Neural cell (in vitro differentiated cells): ENCODE results near the gene NKX2-3. TPM values are rescaled to one million over a fixed set of nuclear protein-coding genes. Genes with fewer than 3 reads are reported as not detected.

ENCODE experiments used
- H2AFZ ChIP-seq: fragments of 200-600, 300-800 bp; sonication (generic), shearing (Covaris generic); 2 replicates; pipeline ENCODE4 v1.6.0; 2014; ENCODE audit warnings: low read depth, mild to moderate bottlenecking, antibody characterized with exemption, low read length, moderate library complexity
- H3F3A ChIP-seq: fragments of 200-600 bp; shearing (Covaris generic); 2 replicates; pipeline ENCODE4 v1.6.1; 2016; ENCODE audit warnings: mild to moderate bottlenecking, moderate library complexity, mixed read lengths, antibody characterized with exemption, low read length; ENCODE audit not compliant: insufficient read depth, poor library complexity, severe bottlenecking
- H3K27ac ChIP-seq: fragments of 200-600, 300-800 bp; sonication (generic), shearing (Covaris generic); 2 replicates; pipeline ENCODE4 v1.5.1; 2014; ENCODE audit warnings: mild to moderate bottlenecking, low read length, moderate library complexity
- H3K27me3 ChIP-seq: fragments of 300-800, 200-600 bp; sonication (generic), shearing (Covaris generic); 2 replicates; pipeline ENCODE4 v1.6.0; 2014; ENCODE audit warnings: mild to moderate bottlenecking, low read depth, low read length, moderate library complexity; ENCODE audit not compliant: insufficient read depth
- H3K36me3 ChIP-seq: fragments of 300-800, 200-600 bp; sonication (generic), shearing (Covaris generic); 2 replicates; pipeline ENCODE4 v1.5.1; 2014; ENCODE audit warnings: mild to moderate bottlenecking, antibody characterized with exemption, low read length, moderate library complexity; ENCODE audit not compliant: insufficient read depth
- H3K4me2 ChIP-seq: fragments of 300-800, 200-600 bp; sonication (generic), shearing (Covaris generic); 2 replicates; pipeline ENCODE4 v1.6.0; 2014; ENCODE audit warnings: mild to moderate bottlenecking, low read length
- H3K4me3 ChIP-seq: fragments of 300-800, 200-600 bp; sonication (generic), shearing (Covaris generic); 2 replicates; pipeline ENCODE4 v1.5.1; 2014; ENCODE audit warnings: mild to moderate bottlenecking, low read length, moderate library complexity
- H3K79me2 ChIP-seq: fragments of 200-600 bp; shearing (Covaris generic); replicated peaks from 2 replicates; pipeline ENCODE4 v1.6.0; 2014; ENCODE audit warnings: mild to moderate bottlenecking, low read length, moderate library complexity; ENCODE audit not compliant: insufficient read depth
- H3K9ac ChIP-seq: fragments of 300-800, 200-600 bp; sonication (generic), shearing (Covaris generic); 2 replicates; pipeline ENCODE4 v1.6.1; 2016; ENCODE audit warnings: mild to moderate bottlenecking, low read length, mixed read lengths
- H3K9me2 ChIP-seq: fragments of 200-600 bp; shearing (Covaris generic); 2 replicates; pipeline ENCODE4 v1.6.1; 2016; ENCODE audit warnings: mild to moderate bottlenecking, low read length, mixed read lengths; ENCODE audit not compliant: insufficient read depth
- H3K9me3 ChIP-seq: fragments of 200-600, 300-800 bp; sonication (generic), shearing (Covaris generic); 2 replicates; pipeline ENCODE4 v1.6.1; 2016; ENCODE audit warnings: mild to moderate bottlenecking, mixed run types, low read length, moderate library complexity, mixed read lengths
- H4K20me1 ChIP-seq: fragments of 200-600 bp; shearing (Covaris generic); 2 replicates; pipeline ENCODE4 v1.6.1; 2016; ENCODE audit warnings: mild to moderate bottlenecking, mixed run types; ENCODE audit not compliant: insufficient read depth
- CTCF ChIP-seq: fragments of 450-650 bp; IDR thresholded peaks from 2 replicates; pipeline ENCODE4 v1.5.1; 2014; ENCODE audit warnings: antibody characterized with exemption, mild to moderate bottlenecking, moderate library complexity; ENCODE audit not compliant: poor library complexity, severe bottlenecking
- EP300 ChIP-seq: fragments of 450-650 bp; conservative IDR thresholded peaks from 2 replicates; pipeline ENCODE4 v1.6.1; 2014; ENCODE audit warnings: antibody characterized with exemption, mild to moderate bottlenecking, moderate library complexity; ENCODE audit not compliant: poor library complexity, severe bottlenecking
- EZH2 ChIP-seq: fragments of 200-600, 300-800 bp; shearing (Covaris generic), sonication (generic); IDR thresholded peaks from 2 replicates; pipeline ENCODE4 v1.6.1; 2014; ENCODE audit warnings: antibody characterized with exemption, low read length, borderline replicate concordance, mild to moderate bottlenecking; ENCODE audit not compliant: insufficient read depth, poor library complexity, severe bottlenecking
- MXI1 ChIP-seq: fragments of 450-650 bp; conservative IDR thresholded peaks from 2 replicates; pipeline ENCODE4 v1.6.1; 2014; ENCODE audit warnings: antibody characterized with exemption, mild to moderate bottlenecking; ENCODE audit not compliant: poor library complexity, severe bottlenecking
- POLR2AphosphoS5 ChIP-seq: IDR thresholded peaks from 2 replicates; pipeline ENCODE4 v1.6.1; 2012
- RAD21 ChIP-seq: fragments of 450-650 bp; conservative IDR thresholded peaks from 2 replicates; pipeline ENCODE4 v1.6.1; 2014; ENCODE audit warnings: antibody characterized with exemption, mild to moderate bottlenecking, moderate library complexity
- REST ChIP-seq: IDR thresholded peaks from 2 replicates; pipeline ENCODE4 v1.6.1; 2012; ENCODE audit warnings: borderline replicate concordance
- SMC3 ChIP-seq: fragments of 450-650 bp; conservative IDR thresholded peaks from 2 replicates; pipeline ENCODE4 v1.6.1; 2014; ENCODE audit warnings: antibody characterized with exemption, mild to moderate bottlenecking, moderate library complexity; ENCODE audit not compliant: poor library complexity
- TAF1 ChIP-seq: IDR thresholded peaks from 2 replicates; pipeline ENCODE4 v1.6.1; 2012; ENCODE audit warnings: low read depth
- polyA plus RNA-seq: library from polyadenylated mRNA; depleted of rRNA; stranded (reverse); fragments of >200 nt; gene quantifications from 2 replicates; pipeline ENCODE4 v1.2.3, GENCODE V29; 2014

Gene NKX2-3
- polyA plus RNA-seq, 1 donor from 2014 or later = not detected

- Histone ChIP-seq H3F3A (no peaks in the 10 kb centered on the region), H3K9me2 (no peaks in the 10 kb centered on the region), H2AFZ (no peak overlapping the region), H3K9me3 (no peaks in the 10 kb centered on the region), H3K4me2 (no peak overlapping the region), H3K36me3 (no peaks in the 10 kb centered on the region), H3K79me2 (no peaks in the 10 kb centered on the region), H3K4me3 (peak overlapping the region; percentile 51), H4K20me1 (no peaks in the 10 kb centered on the region), H3K27ac (no peak overlapping the region), H3K9ac (no peak overlapping the region), H3K27me3 (peaks cover 96% of the 10 kb centered on the region)
- TF ChIP-seq EZH2 (no peak), TAF1 (no peak), RAD21 (no peak), POLR2AphosphoS5 (peak; percentile 33), MXI1 (no peak), REST (no peak), EP300 (no peak)
Observed at GRCh38 chr10:99537086-99537988, 4.6 kb downstream of the NKX2-3 start.

- Histone ChIP-seq H3K27me3 (peaks cover 95% of the 10 kb centered on the region), H3K27ac (no peak overlapping the region), H3K9me2 (no peaks in the 10 kb centered on the region), H2AFZ (no peak overlapping the region), H3K4me2 (no peak overlapping the region), H3K36me3 (no peaks in the 10 kb centered on the region), H4K20me1 (no peaks in the 10 kb centered on the region), H3K9me3 (no peaks in the 10 kb centered on the region), H3K9ac (no peak overlapping the region), H3K4me3 (no peak overlapping the region), H3K79me2 (no peaks in the 10 kb centered on the region), H3F3A (no peaks in the 10 kb centered on the region)
- TF ChIP-seq RAD21 (no peak), EZH2 (no peak), SMC3 (no peak), TAF1 (no peak), POLR2AphosphoS5 (no peak), CTCF (no peak), EP300 (no peak), MXI1 (no peak), REST (no peak)
Observed at GRCh38 chr10:99537989-99538917, 5.5 kb downstream of the NKX2-3 start.
